Pancreas (tissue), 10 donors: ENCODE data around the gene ABCF3. TPM values are rescaled to one million over a fixed set of nuclear protein-coding genes. Genes with fewer than 3 reads are reported as not detected.
A peak's percentile ranks its signal among the peaks of the same experiment; 100 is the strongest.

Experiments used
- ATAC-seq, 4 donors: fragments of 200-7000 bp; cut with Tn5 transposase; one replicate each; pipeline versions ENCODE4 v1.8.0 to v1.9.1; 2020; ENCODE audit warnings: mild to moderate bottlenecking in 4 of 4, moderate library complexity in 4 of 4
- DNase-seq, 6 donors: peaks; one replicate each; pipeline ENCODE4 v3.0.0-alpha.2; 2020
- FAIRE-seq: peaks from 2 replicates; lab custom pipeline; 2012; peaks lifted over from hg19 to GRCh38; lab: Jason Lieb, UNC
- H3K27ac ChIP-seq, 4 donors: fragments of 200-600 bp; sonication (generic); 1 replicate in 3 of 4; 2 replicates in 1 of 4; pipeline versions ENCODE4 v1.5.0 to v1.8.0; 2020
- H3K27me3 ChIP-seq, 4 donors: fragments of 200-600 bp; one replicate each; pipeline ENCODE4 v1.8.0; 2021
- H3K36me3 ChIP-seq, 3 donors: fragments of 200-600 bp; sonication (generic) in 1 of 3; one replicate each; pipeline versions ENCODE4 v1.5.0 to v1.8.0; 2020 to 2021
- H3K4me1 ChIP-seq, 3 donors: fragments of 200-600 bp; one replicate each; pipeline ENCODE4 v1.8.0; 2021
- H3K4me3 ChIP-seq, 4 donors: fragments of 200-600 bp; sonication (generic) in 2 of 4; one replicate each; pipeline versions ENCODE4 v1.5.0 to v1.8.0; 2020 to 2021
- H3K9me3 ChIP-seq, 4 donors: fragments of 200-600 bp; one replicate each; pipeline ENCODE4 v1.8.0; 2021
- CTCF ChIP-seq, 4 donors: fragments of 200-600 bp; sonication (generic) in 3 of 4; IDR thresholded peaks; one replicate each; pipeline versions ENCODE4 v1.5.0 to v1.8.0; 2021; ENCODE audit warnings: antibody characterized with exemption in 4 of 4
- WGBS, 2 donors: extraction: QIAGEN DNeasy Blood & Tissue Kit; methylation state at CpG; one replicate each; pipeline ENCODE4 v1.1.7; 2013; 5-methylcytosine and 5-hydroxymethylcytosine counted together
- intact Hi-C, 3 donors: fragments of 100-400 bp; cut with DNase I; formaldehyde crosslinking; loops; one replicate each; pipeline versions ENCODE4 v1.11.1 to v1.14.2; 2022
- polyA plus RNA-seq, 2 donors: library from polyadenylated mRNA; stranded (reverse); fragments of 200-250 nt; gene quantifications; one replicate each; pipeline ENCODE4 v1.2.3, GENCODE V29; 2013
- total RNA-seq, 6 donors: library from RNA; stranded (reverse); fragmentation: NEBNext Ultra II Directional in 4 of 6; extraction: Animal tissue kit (Norgen Biotek cat#: 25700) in 4 of 6; gene quantifications; one replicate each; pipeline versions ENCODE4 v1.2.1 to v1.2.4, GENCODE V29; 2021 to 2023
- donor health status: healthy with polysubstance abuse.
- donor health status: DM: no; HTN: no; CAD: no; lungs with moderate emphysema.
- donor health status: DM: no; HTN: no; CAD: no.
- donor health status: control.
- donor health status: control.
- donor health status: Bipolar disorder and iron deficiency.
- donor health status: DM: yes; HTN: yes; CAD: no.
- donor health status: DM: no; HTN: no; CAD: no.
- donor health status: DM: no; HTN: no; CAD: no.
- donor health status: DM: yes; HTN: yes; CAD: no.

ABCF3 gene
- total and polyA plus RNA-seq, 8 donors, result 31.7 to 92.1 (median 42.1) TPM

DNA sequence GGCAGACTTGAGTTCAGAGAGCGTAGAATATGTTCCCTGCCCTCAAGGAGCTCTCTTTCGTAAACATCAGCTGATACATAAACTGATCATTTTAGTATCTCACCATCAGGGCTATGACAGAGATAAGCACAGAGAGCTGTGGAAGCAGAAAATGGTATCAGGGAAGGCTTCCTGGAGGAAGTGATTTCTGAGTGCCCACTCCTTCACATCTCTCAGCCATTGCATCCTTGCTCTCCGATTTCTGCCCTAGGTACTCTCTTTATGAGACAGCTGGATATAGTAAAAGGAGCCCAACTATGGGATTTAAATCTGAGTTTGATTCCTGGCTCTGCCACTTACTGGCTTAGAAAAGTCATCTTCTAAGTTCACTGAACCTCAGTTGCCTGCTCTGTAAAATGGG is 20.5 kb upstream of the ABCF3 start:
- Histone ChIP-seq H3K36me3 (peaks cover 6 to 42% (median 33%) of the 10 kb centered on the region in 3 donors), H3K4me1 (peaks cover 0 to 1% (median 0%) of the 10 kb centered on the region in 3 donors), H3K9me3 (no peaks in the 10 kb centered on the region), H3K4me3 (no peak overlapping the region), H3K27me3 (no peaks in the 10 kb centered on the region), H3K27ac (no peak overlapping the region)
- TF ChIP-seq CTCF (IDR thresholded peaks at IDR 0.05), result no peak
- WGBS, 2 donors, result 97 to 99% methylated on average over 3 of the region's 3 CpGs
- no peak for DNase-seq
- intact Hi-C loops, result no loop called here
- ATAC-seq, result no peak
- FAIRE-seq, result no peak

GRCh38 chr3:184166671-184167070 is 19.3 kb upstream of the ABCF3 start:
- TF ChIP-seq CTCF (IDR thresholded peaks at IDR 0.05), result no peak
- Histone ChIP-seq H3K27me3 (no peaks in the 10 kb centered on the region), H3K4me3 (no peak overlapping the region), H3K9me3 (no peaks in the 10 kb centered on the region), H3K4me1 (no peaks in the 10 kb centered on the region), H3K36me3 (peaks cover 6 to 50% (median 33%) of the 10 kb centered on the region in 3 donors), H3K27ac (no peak overlapping the region)
- ATAC-seq, result no peak
- FAIRE-seq, result no peak
- WGBS, 2 donors, result 93 to 99% methylated on average over 6 of the region's 6 CpGs
- intact Hi-C loops, result no loop called here
- no peak for DNase-seq

DNA sequence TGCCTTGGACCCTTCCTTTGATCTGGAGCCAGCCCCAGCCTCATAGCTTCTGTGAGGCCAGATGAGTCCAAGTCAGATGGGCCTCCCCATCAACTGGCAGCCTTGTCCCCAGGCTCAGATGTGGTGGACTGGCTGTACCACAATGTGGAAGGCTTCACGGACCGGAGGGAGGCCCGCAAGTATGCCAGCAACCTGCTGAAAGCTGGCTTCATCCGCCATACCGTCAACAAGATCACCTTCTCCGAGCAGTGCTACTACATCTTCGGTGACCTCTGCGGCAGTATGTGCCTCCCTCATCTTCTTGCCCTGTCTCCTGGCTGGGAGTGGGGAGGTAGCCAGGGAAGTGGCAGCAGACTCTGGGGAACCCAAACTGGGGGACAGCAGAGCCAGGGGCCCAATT is 18.2 kb upstream of the ABCF3 start:
- ATAC-seq, result no peak
- Histone ChIP-seq H3K27me3 (no peaks in the 10 kb centered on the region), H3K4me3 (no peak overlapping the region), H3K27ac (no peak overlapping the region), H3K9me3 (no peaks in the 10 kb centered on the region), H3K4me1 (no peaks in the 10 kb centered on the region), H3K36me3 (peaks cover 6 to 51% (median 33%) of the 10 kb centered on the region in 3 donors)
- no peak for FAIRE-seq
- intact Hi-C loops, result no loop called here
- no peak for DNase-seq
- no peak for TF ChIP-seq CTCF (IDR thresholded peaks at IDR 0.05)
- WGBS, 2 donors, result 94 to 95% methylated on average over 8 of the region's 8 CpGs

- Histone ChIP-seq H3K27ac (no peak overlapping the region), H3K9me3 (no peaks in the 10 kb centered on the region), H3K4me3 (no peak overlapping the region), H3K36me3 (peaks cover 6 to 51% (median 33%) of the 10 kb centered on the region in 3 donors), H3K4me1 (no peaks in the 10 kb centered on the region), H3K27me3 (no peaks in the 10 kb centered on the region)
- DNase-seq (no peak), FAIRE-seq (no peak), ATAC-seq (peak in 2 of 4 donors; percentile 13 to 22)
- WGBS, 2 donors, result 79 to 86% methylated on average over 9 of the region's 9 CpGs
- no peak for TF ChIP-seq CTCF (IDR thresholded peaks at IDR 0.05)
- intact Hi-C loops, result no loop called here
These were observed 17.5 kb upstream of the ABCF3 start for GRCh38 chr3:184168363-184169120.
